GM10847 (cell line): Measurements from ENCODE around the gene CCR5AS.

Experiments
- POLR2A ChIP-seq: IDR thresholded peaks from 2 replicates; pipeline ENCODE4 v1.6.1; 2011; ENCODE audit not compliant: insufficient read length; ENCODE audit errors: extremely low read depth

Gene CCR5AS

GRCh38 chr3:46406788-46407611, at the start of gene CCR5AS, which contains the start of gene CCRL2:
Gene CCR5AS, minus strand, starts transcription at chr3:46407066.
Gene CCRL2, plus strand, starts transcription at chr3:46407259. Its CDS starts 821 bp downstream, at chr3:46408080.
- TF ChIP-seq POLR2A: no peak

GRCh38 chr3:46456118-46456517, 49.3 kb upstream of the CCR5AS start:
- no peak for TF ChIP-seq POLR2A

DNA sequence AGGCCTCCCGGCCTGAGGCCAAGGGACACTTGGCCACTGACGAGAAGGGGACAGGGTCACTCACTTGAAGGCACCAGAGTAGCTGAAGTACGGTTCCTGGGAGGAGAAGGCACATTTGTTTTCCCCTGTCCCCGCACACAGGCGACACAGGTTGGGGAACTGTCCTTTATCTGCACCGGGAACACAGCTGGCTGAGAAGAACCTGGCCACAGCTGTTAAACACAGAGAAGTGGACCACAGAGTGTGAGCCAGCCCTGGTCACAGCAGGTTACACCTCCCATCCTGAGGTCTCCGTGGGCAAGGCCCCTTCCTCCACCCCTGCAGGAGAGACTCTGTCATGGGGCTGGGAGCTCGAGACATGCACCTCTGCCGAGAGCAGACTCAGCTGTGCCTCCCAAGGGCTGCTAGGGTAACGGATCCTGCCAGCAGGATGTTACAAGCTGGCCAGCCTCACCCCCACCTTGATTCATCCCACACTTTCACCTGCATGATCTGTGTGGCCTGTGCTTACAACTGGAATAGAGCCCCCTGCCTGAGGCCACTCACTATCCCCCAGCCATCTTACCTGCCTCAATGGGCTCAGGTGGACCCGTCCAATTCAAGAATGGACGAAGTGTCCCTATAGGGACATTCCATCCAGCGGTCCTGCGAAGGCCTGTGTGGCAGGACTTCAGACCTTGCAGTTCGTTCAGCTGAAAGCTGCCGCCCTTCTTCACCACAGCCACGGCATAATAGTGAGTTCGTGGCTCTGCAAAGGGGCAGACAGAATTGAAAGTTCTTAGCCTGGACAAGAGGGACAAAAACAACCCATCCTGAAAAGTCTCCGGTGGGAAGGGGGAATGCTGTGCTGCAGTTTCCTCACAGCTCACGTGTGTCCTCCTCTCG, 48.6 kb upstream of the CCR5AS start:
- no peak for TF ChIP-seq POLR2A

GRCh38 chr3:46454606-46455005, 47.7 kb upstream of the CCR5AS start:
- no peak for TF ChIP-seq POLR2A

DNA sequence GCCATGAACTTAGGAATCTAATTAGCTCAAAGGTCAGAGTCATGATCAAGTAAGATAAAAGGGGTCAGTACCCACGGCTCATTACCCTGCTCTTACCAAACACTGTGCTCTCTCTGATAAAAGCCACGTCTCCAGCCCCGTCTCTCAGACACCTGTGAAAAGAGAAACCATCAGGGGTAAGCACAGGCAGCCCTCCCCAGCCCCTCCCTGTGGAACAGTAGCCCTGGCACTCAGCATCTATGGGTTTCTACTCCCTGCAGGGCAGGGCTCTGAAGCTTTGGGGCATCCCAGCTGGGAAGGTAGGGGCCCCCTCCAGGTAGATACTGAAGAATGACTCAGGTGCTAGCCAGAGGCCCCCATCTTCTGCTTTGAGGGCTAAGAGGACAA, 47.3 kb upstream of the CCR5AS start:
- no peak for TF ChIP-seq POLR2A

- no peak for TF ChIP-seq POLR2A
These were observed 46.8 kb upstream of the CCR5AS start for GRCh38 chr3:46453526-46454208.

GRCh38 chr3:46449755-46450552, 43.1 kb upstream of the CCR5AS start:
- no peak for TF ChIP-seq POLR2A

GRCh38 chr3:46448721-46449120, 41.9 kb upstream of the CCR5AS start:
- TF ChIP-seq POLR2A: no peak

DNA sequence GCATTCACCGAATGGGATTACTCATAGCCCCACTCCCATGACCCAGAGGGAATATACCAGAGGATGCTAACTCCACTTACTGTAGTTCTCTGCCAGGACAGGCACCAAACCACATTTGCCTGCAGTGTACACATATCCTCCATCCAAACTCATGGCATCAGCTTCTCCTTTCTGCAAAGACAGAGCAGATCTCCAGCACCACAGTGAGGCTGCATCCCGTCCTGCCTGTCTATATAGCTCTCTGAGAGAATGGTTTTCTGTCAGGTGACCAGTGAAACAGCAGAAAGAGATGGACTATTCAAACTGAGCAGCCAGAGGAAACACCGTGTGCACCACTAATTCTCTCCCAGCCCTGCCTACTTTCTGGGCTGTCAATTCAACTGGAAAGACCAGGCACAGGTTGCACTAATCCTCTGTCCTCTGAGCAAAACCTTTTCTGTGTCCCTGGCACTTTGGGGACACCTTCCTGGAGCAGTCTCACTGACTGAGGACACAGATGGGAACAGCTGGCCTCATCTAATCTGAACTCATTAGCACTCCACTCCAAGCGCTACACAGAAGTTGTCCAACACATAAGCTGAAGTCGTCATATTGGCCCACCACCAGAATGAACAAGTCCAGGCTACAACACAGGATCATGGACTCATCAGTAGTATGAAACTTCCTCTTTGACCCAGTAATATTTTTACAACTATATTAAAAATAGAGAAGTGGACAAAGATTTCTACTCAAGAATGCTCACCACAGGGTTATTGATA, 40.5 kb upstream of the CCR5AS start:
- TF ChIP-seq POLR2A: no peak

DNA sequence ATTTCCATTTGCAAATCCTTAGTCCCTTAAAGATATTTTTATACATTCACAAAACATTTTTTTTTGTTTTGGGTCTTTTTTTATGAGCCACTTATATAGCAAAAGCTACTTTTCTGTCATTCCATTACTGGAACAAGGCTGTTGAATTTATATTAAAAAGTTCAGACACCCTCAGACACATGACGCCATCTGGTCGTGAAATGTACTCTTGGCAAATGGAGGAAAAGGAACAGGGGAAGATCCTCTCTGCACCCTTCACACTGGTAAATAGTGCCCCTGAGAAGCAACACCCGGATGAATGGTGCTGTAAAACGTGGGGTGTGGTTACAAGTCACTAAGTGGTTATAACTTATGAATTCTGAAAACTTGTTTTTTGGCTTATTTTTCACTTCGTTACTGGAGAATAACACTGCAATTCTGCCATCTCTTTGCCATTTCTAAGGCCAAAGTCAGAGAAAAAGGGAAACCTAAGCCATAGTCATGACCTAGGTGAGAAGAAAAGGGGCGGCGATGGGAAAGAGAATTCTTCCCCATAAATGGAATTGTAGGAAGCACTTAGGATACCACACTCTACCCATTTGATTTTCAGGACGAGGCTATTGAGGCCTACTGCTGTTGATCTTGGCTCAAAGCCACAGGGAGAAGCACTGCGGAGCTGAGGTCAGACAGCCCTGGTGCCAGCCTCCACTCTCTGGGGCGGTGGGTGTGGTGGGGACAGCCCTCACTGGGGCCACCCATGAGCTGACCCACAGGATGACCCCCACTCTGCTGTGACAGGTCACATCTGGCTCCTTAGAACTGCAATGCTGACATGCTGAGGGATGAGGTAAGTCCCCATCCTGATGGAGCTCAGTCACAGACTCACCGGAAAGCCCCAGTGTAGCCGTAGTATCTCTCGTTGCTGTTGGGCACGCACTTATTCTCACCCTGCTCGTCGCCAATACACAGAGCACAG, 36.0 kb upstream of the CCR5AS start:
- TF ChIP-seq POLR2A: no peak

- no peak for TF ChIP-seq POLR2A
These were observed 33.8 kb upstream of the CCR5AS start for GRCh38 chr3:46440531-46441294.

DNA sequence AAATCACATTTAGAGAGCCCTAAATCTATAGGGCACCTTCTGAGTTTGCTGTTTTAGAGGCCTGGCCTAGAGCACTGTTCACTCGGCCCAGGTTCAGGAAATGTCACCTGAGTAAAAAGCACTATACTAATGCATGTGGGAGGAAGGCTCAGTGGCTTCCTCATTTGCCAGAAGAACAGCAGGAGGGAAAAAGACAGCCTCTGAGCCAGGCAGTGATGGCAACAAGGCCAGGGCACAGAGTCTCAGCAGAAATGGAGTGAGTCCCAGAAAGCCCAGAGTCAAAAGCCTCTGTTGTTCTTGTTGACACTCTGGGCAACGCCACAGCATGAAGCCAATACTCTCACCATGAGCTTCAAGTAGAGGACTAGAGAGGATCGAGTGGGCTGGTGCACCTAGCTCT, 32.0 kb upstream of the CCR5AS start:
- TF ChIP-seq POLR2A: no peak
